ENCODE results near the gene FARS2.

Gene FARS2

DNA sequence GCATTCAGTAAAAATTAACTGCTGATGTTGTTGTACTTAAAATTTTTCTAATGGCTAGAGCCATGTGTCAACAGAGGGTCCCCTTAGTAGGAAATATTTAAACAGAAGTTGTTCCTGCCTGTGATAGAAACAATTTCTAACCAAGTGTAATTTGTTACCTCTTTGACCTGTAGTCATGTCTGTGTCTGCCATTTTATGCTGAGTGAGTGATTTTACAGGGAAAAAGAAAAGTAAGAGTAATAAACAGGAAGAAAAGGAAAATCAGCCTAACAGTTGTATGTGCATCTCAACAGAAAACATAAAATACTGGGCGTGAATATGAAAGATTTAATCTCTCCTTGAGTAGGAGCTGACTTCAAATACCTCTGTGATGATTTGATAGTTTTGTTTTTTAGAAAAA is 172.0 kb downstream of the FARS2 start:
- no peak for DNase-seq
- no peak overlapping the region for H2BK15ac ChIP-seq (replicated peaks; ENCODE audit: low read depth)
- no peak overlapping the region for H2BK5ac ChIP-seq (ENCODE audit: low read length)
- no peaks in the 10 kb centered on the region for H3K79me2 ChIP-seq (ENCODE audit: control insufficient read depth, insufficient read depth, low read length)
- no peak overlapping the region for H3K4me3 ChIP-seq (ENCODE audit: low read length)
- H3K56ac ChIP-seq (ENCODE audit: low read length) = no peak overlapping the region
- no peak overlapping the region for H4K5ac ChIP-seq (ENCODE audit: low read length)
- H3K9ac ChIP-seq (ENCODE audit: low read length) = no peak overlapping the region
- H3K36me3 ChIP-seq (ENCODE audit: control insufficient read depth, insufficient read depth, low read length) = no peaks in the 10 kb centered on the region
- H3K4me2 ChIP-seq (ENCODE audit: low read length) = no peak overlapping the region
- H3K4ac ChIP-seq (ENCODE audit: low read depth, low read length) = no peak overlapping the region
- no CpG with 5 or more reads among the region's 1 CpG for WGBS (ENCODE audit: extremely low coverage, insufficient coverage, low lambda C conversion rate)
- H3K79me1 ChIP-seq (ENCODE audit: low read length) = no peaks in the 10 kb centered on the region
- no peak overlapping the region for H2AK5ac ChIP-seq (ENCODE audit: low read length)
- no peak overlapping the region for H3K23ac ChIP-seq (ENCODE audit: low read length)
- peaks cover 2% of the 10 kb centered on the region for H3K4me1 ChIP-seq (ENCODE audit: control insufficient read depth, low read depth, low read length)
- no peak overlapping the region for H3K27ac ChIP-seq (ENCODE audit: low read depth, low read length)
- no peak overlapping the region for H2BK120ac ChIP-seq (ENCODE audit: low read depth, low read length)
- H3K27me3 ChIP-seq (ENCODE audit: insufficient read depth, low read length, poor library complexity) = no peaks in the 10 kb centered on the region
- H4K8ac ChIP-seq (ENCODE audit: low read depth, low read length) = no peak overlapping the region
- H3K18ac ChIP-seq (ENCODE audit: low read length) = no peak overlapping the region

DNA sequence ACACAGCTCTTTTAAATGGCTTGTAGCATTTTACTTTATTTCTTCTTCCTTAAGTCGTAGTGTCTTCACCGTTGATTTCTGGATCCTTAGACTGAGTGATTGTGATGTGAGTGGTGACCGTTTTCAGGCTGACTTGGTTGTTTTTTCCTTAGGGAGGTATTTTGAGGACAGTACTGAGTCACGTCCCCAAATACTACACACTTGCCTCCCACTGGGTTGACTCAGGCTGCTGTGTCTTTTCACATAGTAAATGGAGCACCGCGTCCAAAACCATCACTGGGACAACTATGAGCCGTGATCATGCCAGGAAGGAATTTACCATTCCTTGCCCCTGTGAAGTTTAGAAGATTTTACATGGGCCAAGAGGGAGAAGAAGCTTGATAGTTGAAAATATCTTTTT is 174.1 kb downstream of the FARS2 start:
- Histone ChIP-seq H3K27me3 (ENCODE audit: insufficient read depth, low read length, poor library complexity) (no peaks in the 10 kb centered on the region), H3K79me1 (ENCODE audit: low read length) (no peaks in the 10 kb centered on the region), H4K5ac (ENCODE audit: low read length) (no peak overlapping the region), H2BK120ac (ENCODE audit: low read depth, low read length) (no peak overlapping the region), H3K4me3 (ENCODE audit: low read length) (no peak overlapping the region), H3K79me2 (ENCODE audit: control insufficient read depth, insufficient read depth, low read length) (no peaks in the 10 kb centered on the region), H3K9ac (ENCODE audit: low read length) (no peak overlapping the region), H2BK15ac (replicated peaks; ENCODE audit: low read depth) (no peak overlapping the region), H2AK5ac (ENCODE audit: low read length) (no peak overlapping the region), H3K18ac (ENCODE audit: low read length) (no peak overlapping the region), H3K4ac (ENCODE audit: low read depth, low read length) (no peak overlapping the region), H3K4me2 (ENCODE audit: low read length) (no peak overlapping the region), H3K4me1 (ENCODE audit: control insufficient read depth, low read depth, low read length) (peaks cover 4% of the 10 kb centered on the region), H3K27ac (ENCODE audit: low read depth, low read length) (no peak overlapping the region), H2BK5ac (ENCODE audit: low read length) (no peak overlapping the region), H4K8ac (ENCODE audit: low read depth, low read length) (no peak overlapping the region), H3K56ac (ENCODE audit: low read length) (no peak overlapping the region), H3K23ac (ENCODE audit: low read length) (no peak overlapping the region), H3K36me3 (ENCODE audit: control insufficient read depth, insufficient read depth, low read length) (no peaks in the 10 kb centered on the region)
- no CpG with 5 or more reads among the region's 7 CpGs for WGBS (ENCODE audit: extremely low coverage, insufficient coverage, low lambda C conversion rate)
- DNase-seq = no peak

DNA sequence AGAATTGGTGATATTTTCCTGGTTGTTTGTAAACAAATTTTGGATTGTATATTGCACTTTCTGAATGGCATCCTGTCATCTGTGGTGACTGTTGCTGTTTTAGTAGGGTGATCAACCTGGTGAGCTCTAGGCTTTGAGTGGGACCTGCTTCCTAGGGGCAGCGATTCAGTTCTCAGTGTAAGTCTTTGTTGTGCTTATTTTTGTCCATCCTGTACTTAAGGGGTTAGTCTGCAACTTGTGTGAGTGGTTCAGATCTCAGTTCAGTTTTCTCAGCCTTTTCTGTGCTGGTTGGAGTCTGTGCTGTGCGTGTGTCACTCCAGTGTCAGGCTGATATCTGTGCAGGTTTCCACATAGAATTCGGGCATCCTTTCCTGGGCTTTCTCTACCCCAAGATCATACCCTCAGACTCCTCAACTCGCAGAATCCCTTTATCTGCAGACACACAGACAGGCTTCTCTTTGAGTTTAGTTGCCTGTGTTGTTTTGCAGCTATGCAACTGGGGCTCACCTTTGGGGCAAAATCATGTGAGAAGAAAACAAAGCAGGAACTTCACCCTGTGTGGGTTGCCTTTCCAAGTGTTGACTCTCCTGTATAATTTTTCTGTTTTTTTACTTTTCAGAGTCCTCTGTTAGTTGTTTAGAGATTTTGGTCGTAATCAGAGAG is 177.7 kb downstream of the FARS2 start:
- no peaks in the 10 kb centered on the region for H3K27me3 ChIP-seq (ENCODE audit: insufficient read depth, low read length, poor library complexity)
- H3K27ac ChIP-seq (ENCODE audit: low read depth, low read length) = no peak overlapping the region
- no CpG with 5 or more reads among the region's 5 CpGs for WGBS (ENCODE audit: extremely low coverage, insufficient coverage, low lambda C conversion rate)
- no peak overlapping the region for H4K5ac ChIP-seq (ENCODE audit: low read length)
- H3K36me3 ChIP-seq (ENCODE audit: control insufficient read depth, insufficient read depth, low read length) = no peaks in the 10 kb centered on the region
- H3K79me2 ChIP-seq (ENCODE audit: control insufficient read depth, insufficient read depth, low read length) = no peaks in the 10 kb centered on the region
- no peak overlapping the region for H3K4ac ChIP-seq (ENCODE audit: low read depth, low read length)
- H3K23ac ChIP-seq (ENCODE audit: low read length) = peak overlapping the region; percentile 9
- no peak overlapping the region for H3K4me3 ChIP-seq (ENCODE audit: low read length)
- no peak overlapping the region for H2BK5ac ChIP-seq (ENCODE audit: low read length)
- DNase-seq = no peak
- H2BK15ac ChIP-seq (replicated peaks; ENCODE audit: low read depth) = no peak overlapping the region
- peaks cover 2% of the 10 kb centered on the region for H3K4me1 ChIP-seq (ENCODE audit: control insufficient read depth, low read depth, low read length)
- no peak overlapping the region for H3K56ac ChIP-seq (ENCODE audit: low read length)
- no peak overlapping the region for H3K9ac ChIP-seq (ENCODE audit: low read length)
- H2AK5ac ChIP-seq (ENCODE audit: low read length) = no peak overlapping the region
- peak overlapping the region; percentile 68 for H3K18ac ChIP-seq (ENCODE audit: low read length)
- H3K4me2 ChIP-seq (ENCODE audit: low read length) = no peak overlapping the region
- H4K8ac ChIP-seq (ENCODE audit: low read depth, low read length) = no peak overlapping the region
- no peak overlapping the region for H2BK120ac ChIP-seq (ENCODE audit: low read depth, low read length)
- H3K79me1 ChIP-seq (ENCODE audit: low read length) = no peaks in the 10 kb centered on the region

DNA sequence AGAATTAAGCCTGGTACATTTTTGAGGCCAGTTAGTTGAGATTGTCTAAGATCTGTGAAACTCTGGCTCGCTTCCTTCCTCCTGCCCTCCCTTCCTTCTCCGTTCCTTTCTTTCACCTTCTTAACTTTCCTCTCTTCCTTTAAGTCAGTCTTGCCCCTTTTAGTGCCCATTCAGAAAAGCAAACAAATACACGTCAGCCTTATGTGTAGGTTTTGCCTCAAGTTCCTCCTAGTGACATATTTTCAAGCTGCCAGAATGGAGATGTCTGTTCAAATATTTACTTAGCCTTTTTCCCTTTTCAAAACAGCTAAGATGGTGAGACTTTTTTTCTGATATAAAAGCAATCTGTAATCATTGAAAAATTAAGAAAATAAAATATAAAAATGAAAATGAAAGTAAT is 178.4 kb downstream of the FARS2 start:
- no peak overlapping the region for H4K5ac ChIP-seq (ENCODE audit: low read length)
- H2BK15ac ChIP-seq (replicated peaks; ENCODE audit: low read depth) = no peak overlapping the region
- H4K8ac ChIP-seq (ENCODE audit: low read depth, low read length) = peak overlapping the region; percentile 65
- H2BK120ac ChIP-seq (ENCODE audit: low read depth, low read length) = no peak overlapping the region
- WGBS (ENCODE audit: extremely low coverage, insufficient coverage, low lambda C conversion rate) = no CpG with 5 or more reads among the region's 3 CpGs
- H3K36me3 ChIP-seq (ENCODE audit: control insufficient read depth, insufficient read depth, low read length) = no peaks in the 10 kb centered on the region
- H3K79me1 ChIP-seq (ENCODE audit: low read length) = no peaks in the 10 kb centered on the region
- no peak overlapping the region for H3K56ac ChIP-seq (ENCODE audit: low read length)
- no peak overlapping the region for H3K9ac ChIP-seq (ENCODE audit: low read length)
- H3K79me2 ChIP-seq (ENCODE audit: control insufficient read depth, insufficient read depth, low read length) = no peaks in the 10 kb centered on the region
- no peak overlapping the region for H3K4ac ChIP-seq (ENCODE audit: low read depth, low read length)
- no peak for DNase-seq
- H3K4me3 ChIP-seq (ENCODE audit: low read length) = no peak overlapping the region
- no peak overlapping the region for H2AK5ac ChIP-seq (ENCODE audit: low read length)
- peak overlapping the region; percentile 9 for H3K23ac ChIP-seq (ENCODE audit: low read length)
- H3K27me3 ChIP-seq (ENCODE audit: insufficient read depth, low read length, poor library complexity) = no peaks in the 10 kb centered on the region
- H3K27ac ChIP-seq (ENCODE audit: low read depth, low read length) = no peak overlapping the region
- no peak overlapping the region for H3K4me2 ChIP-seq (ENCODE audit: low read length)
- H3K4me1 ChIP-seq (ENCODE audit: control insufficient read depth, low read depth, low read length) = peaks cover 2% of the 10 kb centered on the region
- H2BK5ac ChIP-seq (ENCODE audit: low read length) = no peak overlapping the region
- peak overlapping the region; percentile 68 for H3K18ac ChIP-seq (ENCODE audit: low read length)

DNA sequence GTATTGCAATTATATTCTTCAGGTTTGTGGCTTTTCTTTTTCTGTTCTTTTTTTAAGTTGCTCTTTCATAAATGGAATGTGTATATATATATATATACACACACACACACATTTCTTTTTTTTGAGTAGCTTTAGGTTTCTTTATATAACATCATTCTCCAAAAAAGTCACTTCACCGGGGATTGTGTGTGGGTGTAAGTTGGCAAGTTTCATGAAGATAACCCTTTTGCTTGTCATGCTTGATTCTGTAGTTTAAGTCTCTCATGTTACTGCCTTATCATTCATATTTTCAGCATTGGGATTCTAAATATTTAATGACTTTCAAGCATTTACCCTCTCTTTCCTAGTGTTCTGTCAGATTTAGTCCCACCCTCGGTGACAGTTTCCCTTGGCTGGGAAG is 181.0 kb downstream of the FARS2 start:
- Histone ChIP-seq H3K79me2 (ENCODE audit: control insufficient read depth, insufficient read depth, low read length) (no peaks in the 10 kb centered on the region), H3K36me3 (ENCODE audit: control insufficient read depth, insufficient read depth, low read length) (no peaks in the 10 kb centered on the region), H4K8ac (ENCODE audit: low read depth, low read length) (no peak overlapping the region), H3K18ac (ENCODE audit: low read length) (no peak overlapping the region), H2AK5ac (ENCODE audit: low read length) (no peak overlapping the region), H3K4me2 (ENCODE audit: low read length) (no peak overlapping the region), H3K23ac (ENCODE audit: low read length) (no peak overlapping the region), H3K4ac (ENCODE audit: low read depth, low read length) (no peak overlapping the region), H3K4me3 (ENCODE audit: low read length) (no peak overlapping the region), H2BK120ac (ENCODE audit: low read depth, low read length) (no peak overlapping the region), H3K4me1 (ENCODE audit: control insufficient read depth, low read depth, low read length) (peaks cover 2% of the 10 kb centered on the region), H3K79me1 (ENCODE audit: low read length) (no peaks in the 10 kb centered on the region), H4K5ac (ENCODE audit: low read length) (no peak overlapping the region), H2BK5ac (ENCODE audit: low read length) (no peak overlapping the region), H2BK15ac (replicated peaks; ENCODE audit: low read depth) (no peak overlapping the region), H3K56ac (ENCODE audit: low read length) (no peak overlapping the region), H3K9ac (ENCODE audit: low read length) (no peak overlapping the region), H3K27me3 (ENCODE audit: insufficient read depth, low read length, poor library complexity) (no peaks in the 10 kb centered on the region), H3K27ac (ENCODE audit: low read depth, low read length) (no peak overlapping the region)
- no CpG with 5 or more reads among the region's 2 CpGs for WGBS (ENCODE audit: extremely low coverage, insufficient coverage, low lambda C conversion rate)
- no peak for DNase-seq

DNA sequence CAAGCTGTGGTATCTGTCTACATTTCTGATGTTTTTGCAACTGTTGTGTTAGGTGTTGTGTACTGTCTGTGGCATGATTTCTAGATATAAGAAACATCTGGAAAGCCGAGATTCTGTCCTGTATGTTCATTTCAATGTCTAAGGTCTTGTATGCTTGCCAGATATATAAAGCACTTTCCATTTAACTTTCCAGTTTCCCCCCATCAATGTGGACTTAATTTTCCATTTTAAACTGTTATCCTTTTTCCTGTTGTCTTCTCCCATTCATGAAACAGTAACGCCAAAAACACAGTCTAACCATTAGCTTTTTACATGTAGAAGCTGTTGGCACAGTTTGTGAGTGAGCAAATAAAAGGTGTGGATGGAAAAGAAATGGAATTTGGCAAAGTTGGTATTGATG is 181.6 kb downstream of the FARS2 start:
- no peak overlapping the region for H3K27ac ChIP-seq (ENCODE audit: low read depth, low read length)
- no peak overlapping the region for H4K8ac ChIP-seq (ENCODE audit: low read depth, low read length)
- H2BK5ac ChIP-seq (ENCODE audit: low read length) = no peak overlapping the region
- H3K4ac ChIP-seq (ENCODE audit: low read depth, low read length) = no peak overlapping the region
- peaks cover 2% of the 10 kb centered on the region for H3K4me1 ChIP-seq (ENCODE audit: control insufficient read depth, low read depth, low read length)
- no peaks in the 10 kb centered on the region for H3K79me1 ChIP-seq (ENCODE audit: low read length)
- H3K4me2 ChIP-seq (ENCODE audit: low read length) = no peak overlapping the region
- H2AK5ac ChIP-seq (ENCODE audit: low read length) = no peak overlapping the region
- H4K5ac ChIP-seq (ENCODE audit: low read length) = no peak overlapping the region
- no peak overlapping the region for H2BK120ac ChIP-seq (ENCODE audit: low read depth, low read length)
- no peak overlapping the region for H3K9ac ChIP-seq (ENCODE audit: low read length)
- no peak overlapping the region for H3K56ac ChIP-seq (ENCODE audit: low read length)
- H3K27me3 ChIP-seq (ENCODE audit: insufficient read depth, low read length, poor library complexity) = no peaks in the 10 kb centered on the region
- no peaks in the 10 kb centered on the region for H3K36me3 ChIP-seq (ENCODE audit: control insufficient read depth, insufficient read depth, low read length)
- no peak overlapping the region for H2BK15ac ChIP-seq (replicated peaks; ENCODE audit: low read depth)
- H3K79me2 ChIP-seq (ENCODE audit: control insufficient read depth, insufficient read depth, low read length) = no peaks in the 10 kb centered on the region
- H3K23ac ChIP-seq (ENCODE audit: low read length) = no peak overlapping the region
- H3K18ac ChIP-seq (ENCODE audit: low read length) = no peak overlapping the region
- WGBS (ENCODE audit: extremely low coverage, insufficient coverage, low lambda C conversion rate) = no CpG with 5 or more reads among the region's 2 CpGs
- H3K4me3 ChIP-seq (ENCODE audit: low read length) = no peak overlapping the region
- no peak for DNase-seq

All from mesendoderm (in vitro differentiated cells).